ENCODE data around the gene MAPK12. TPM values are rescaled to one million over a fixed set of nuclear protein-coding genes. Genes with fewer than 3 reads are reported as not detected.
A peak's percentile ranks its signal among the peaks of the same experiment; 100 is the strongest.

Gene MAPK12
- total and polyA plus RNA-seq, 10 donors, result 3.9 to 11.6 (median 7.9) TPM

- H3K27me3 ChIP-seq (replicated peaks in 1 of 7), result peaks cover 0 to 48% (median 3%) of the 10 kb centered on the region in 7 donors
- intact Hi-C loops (cut with DNase I; ENCODE audit: low total_unique reads), result no loop called here
- 0 to 2% (median 0%) methylated on average over 40 to 104 of the region's 105 CpGs for WGBS, 5 donors
- TF ChIP-seq CTCF (IDR thresholded peaks at IDR 0.05 in 8 of 11, conservative IDR thresholded peaks at IDR 0.05 in 3 of 11), result no peak
- TF ChIP-seq POLR2AphosphoS5 (IDR thresholded peaks at IDR 0.05), result peak; percentile 58 to 85 (median 82)
- no peak for TF ChIP-seq POLR2A (IDR thresholded peaks at IDR 0.05)
- no peak for DNase-seq
- H3K4me3 ChIP-seq, result peak within 1 kb of the TSS; percentile 64 to 91 (median 83)
- H3K27ac ChIP-seq, result peak within 1 kb of the TSS; percentile 73 to 96 (median 92)
- peaks cover 0 to 25% (median 0%) of the 10 kb centered on the region in 6 donors for H3K36me3 ChIP-seq
- peaks cover 61 to 95% (median 88%) of the 10 kb centered on the region in 6 donors for H3K4me1 ChIP-seq
- H3K9me3 ChIP-seq, result no peaks in the 10 kb centered on the region
Measured at GRCh38 chr22:50306753-50307749, 45.6 kb upstream of the MAPK12 start, which contains the start of gene PLXNB2. TSS of gene PLXNB2 (minus strand) at chr22:50307646. CDS start at chr22:50290584, 17,062 bp downstream.

- TF ChIP-seq POLR2A (IDR thresholded peaks at IDR 0.05) (no peak), POLR2AphosphoS5 (IDR thresholded peaks at IDR 0.05) (peak; percentile 72 to 86 (median 80))
- H3K36me3 ChIP-seq, result peaks cover 0 to 20% (median 0%) of the 10 kb centered on the region in 6 donors
- H3K27ac ChIP-seq, result peak overlapping the region; percentile 73 to 96 (median 92)
- peaks cover 0 to 48% (median 3%) of the 10 kb centered on the region in 7 donors for H3K27me3 ChIP-seq (replicated peaks in 1 of 7)
- no peak for DNase-seq
- intact Hi-C loops (cut with DNase I; ENCODE audit: low total_unique reads), result no loop called here
- H3K4me1 ChIP-seq, result peaks cover 71 to 95% (median 88%) of the 10 kb centered on the region in 6 donors
- no peaks in the 10 kb centered on the region for H3K9me3 ChIP-seq
- WGBS, 5 donors, result 5 to 13% (median 10%) methylated on average over 8 to 21 of the region's 21 CpGs
- H3K4me3 ChIP-seq, result peak overlapping the region; percentile 64 to 91 (median 83)
Measured at GRCh38 chr22:50305923-50306566, 44.6 kb upstream of the MAPK12 start.

- Histone ChIP-seq H3K36me3 (peaks cover 0 to 24% (median 0%) of the 10 kb centered on the region in 6 donors), H3K4me1 (peaks cover 77 to 95% (median 92%) of the 10 kb centered on the region in 6 donors), H3K4me3 (peak overlapping the region; percentile 64 to 91 (median 83)), H3K9me3 (no peaks in the 10 kb centered on the region), H3K27ac (peak overlapping the region; percentile 73 to 96 (median 92)), H3K27me3 (replicated peaks in 1 of 7) (peaks cover 0 to 54% (median 3%) of the 10 kb centered on the region in 7 donors)
- 46 to 83% (median 62%) methylated on average over 5 to 14 of the region's 14 CpGs for WGBS, 5 donors
- no peak for DNase-seq
- no peak for TF ChIP-seq CTCF (IDR thresholded peaks at IDR 0.05 in 8 of 11, conservative IDR thresholded peaks at IDR 0.05 in 3 of 11)
- TF ChIP-seq POLR2AphosphoS5 (IDR thresholded peaks at IDR 0.05), result no peak
- no peak for TF ChIP-seq POLR2A (IDR thresholded peaks at IDR 0.05)
- intact Hi-C loops (cut with DNase I; ENCODE audit: low total_unique reads), result no loop called here
Measured at GRCh38 chr22:50305393-50305922, 44.0 kb upstream of the MAPK12 start.
